Measurements from ENCODE around the gene POLDIP3.

Gene POLDIP3, protein sequence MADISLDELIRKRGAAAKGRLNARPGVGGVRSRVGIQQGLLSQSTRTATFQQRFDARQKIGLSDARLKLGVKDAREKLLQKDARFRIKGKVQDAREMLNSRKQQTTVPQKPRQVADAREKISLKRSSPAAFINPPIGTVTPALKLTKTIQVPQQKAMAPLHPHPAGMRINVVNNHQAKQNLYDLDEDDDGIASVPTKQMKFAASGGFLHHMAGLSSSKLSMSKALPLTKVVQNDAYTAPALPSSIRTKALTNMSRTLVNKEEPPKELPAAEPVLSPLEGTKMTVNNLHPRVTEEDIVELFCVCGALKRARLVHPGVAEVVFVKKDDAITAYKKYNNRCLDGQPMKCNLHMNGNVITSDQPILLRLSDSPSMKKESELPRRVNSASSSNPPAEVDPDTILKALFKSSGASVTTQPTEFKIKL

GRCh38 chr22:42614312-42615091 is at the start of gene POLDIP3:
Gene POLDIP3 (minus strand): TSS chr22:42614883. CDS start chr22:42614857, 26 bp downstream.
- DNase-seq (ENCODE audit: low spot score): peak; percentile 98

GRCh38 chr22:42661985-42662831 is 47.5 kb upstream of the POLDIP3 start:
- peak; percentile 67 for DNase-seq (ENCODE audit: low spot score)

DNA sequence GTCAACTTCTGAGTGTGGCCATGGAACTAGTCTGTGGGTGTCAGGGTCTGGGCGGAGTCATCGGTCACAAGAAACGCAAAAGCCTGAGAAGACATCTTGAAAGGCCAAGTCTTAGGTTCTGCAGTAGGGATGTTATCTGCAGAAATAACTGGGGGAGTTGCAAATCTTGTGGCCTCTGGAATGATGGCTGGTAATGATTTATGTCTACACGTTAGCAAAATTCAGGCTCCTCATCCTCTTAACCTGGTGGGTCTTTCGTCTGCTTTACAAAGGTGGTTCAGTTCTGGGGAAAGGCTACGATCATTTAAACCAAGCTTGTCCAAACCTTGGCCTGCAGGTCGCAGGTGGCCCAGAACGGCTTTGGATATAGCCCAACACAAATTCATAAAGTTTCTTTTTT is 41.9 kb upstream of the POLDIP3 start:
- DNase-seq (ENCODE audit: low spot score): no peak

- no peak for DNase-seq (ENCODE audit: low spot score)
These were observed 41.0 kb upstream of the POLDIP3 start for GRCh38 chr22:42655693-42656092.

DNA sequence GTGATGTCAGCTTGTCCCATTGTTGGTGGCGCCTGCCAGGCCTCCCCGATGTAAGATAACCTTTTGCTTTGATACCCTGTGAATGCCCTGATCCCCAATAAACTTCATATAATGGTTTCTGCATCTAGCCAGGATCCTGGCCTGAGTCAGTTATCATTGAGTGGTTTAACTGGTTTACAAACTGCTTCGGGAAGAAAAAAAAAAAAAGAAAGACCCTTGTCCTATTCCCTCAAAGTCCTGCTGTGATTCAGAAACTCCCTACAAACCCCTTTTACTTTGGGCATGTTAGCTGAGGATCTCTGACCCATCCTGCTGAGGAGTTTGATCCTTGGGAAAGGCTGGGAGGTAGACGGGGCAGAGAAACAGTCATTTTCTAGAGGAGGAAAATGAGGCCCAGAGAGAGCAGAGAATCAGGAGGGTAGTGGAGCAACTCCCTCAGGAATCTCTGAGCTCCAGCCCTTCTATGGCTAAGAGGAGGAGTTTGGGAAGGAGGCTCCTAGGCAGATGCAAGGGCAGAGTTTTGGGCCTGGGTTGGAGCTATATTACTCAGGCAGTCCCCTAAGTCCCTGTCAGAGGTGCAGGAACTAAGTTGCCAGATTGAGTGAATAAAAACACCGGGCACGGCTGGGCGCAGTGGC is 39.9 kb upstream of the POLDIP3 start:
- no peak for DNase-seq (ENCODE audit: low spot score)

DNA sequence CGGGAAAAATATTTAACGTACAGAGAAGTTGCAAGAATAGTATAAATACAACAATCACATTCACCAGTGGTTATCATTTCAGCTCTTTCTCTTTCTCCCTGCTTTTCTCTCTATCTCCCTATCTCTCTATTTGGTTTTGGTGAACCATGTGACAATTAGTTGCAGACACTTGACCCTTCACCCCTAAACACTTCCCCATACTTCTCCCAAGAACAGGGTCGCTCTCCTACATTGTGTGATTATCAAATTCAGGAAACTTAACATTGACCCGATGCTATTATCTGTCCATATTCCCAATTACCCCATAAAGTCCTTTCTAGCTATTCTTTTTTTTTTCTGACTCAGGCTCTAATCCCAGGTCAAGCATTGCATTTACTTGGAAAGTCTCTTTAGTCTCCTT is 39.3 kb upstream of the POLDIP3 start:
- DNase-seq (ENCODE audit: low spot score): no peak

GRCh38 chr22:42651134-42651533 is 36.5 kb upstream of the POLDIP3 start:
- no peak for DNase-seq (ENCODE audit: low spot score)

DNA sequence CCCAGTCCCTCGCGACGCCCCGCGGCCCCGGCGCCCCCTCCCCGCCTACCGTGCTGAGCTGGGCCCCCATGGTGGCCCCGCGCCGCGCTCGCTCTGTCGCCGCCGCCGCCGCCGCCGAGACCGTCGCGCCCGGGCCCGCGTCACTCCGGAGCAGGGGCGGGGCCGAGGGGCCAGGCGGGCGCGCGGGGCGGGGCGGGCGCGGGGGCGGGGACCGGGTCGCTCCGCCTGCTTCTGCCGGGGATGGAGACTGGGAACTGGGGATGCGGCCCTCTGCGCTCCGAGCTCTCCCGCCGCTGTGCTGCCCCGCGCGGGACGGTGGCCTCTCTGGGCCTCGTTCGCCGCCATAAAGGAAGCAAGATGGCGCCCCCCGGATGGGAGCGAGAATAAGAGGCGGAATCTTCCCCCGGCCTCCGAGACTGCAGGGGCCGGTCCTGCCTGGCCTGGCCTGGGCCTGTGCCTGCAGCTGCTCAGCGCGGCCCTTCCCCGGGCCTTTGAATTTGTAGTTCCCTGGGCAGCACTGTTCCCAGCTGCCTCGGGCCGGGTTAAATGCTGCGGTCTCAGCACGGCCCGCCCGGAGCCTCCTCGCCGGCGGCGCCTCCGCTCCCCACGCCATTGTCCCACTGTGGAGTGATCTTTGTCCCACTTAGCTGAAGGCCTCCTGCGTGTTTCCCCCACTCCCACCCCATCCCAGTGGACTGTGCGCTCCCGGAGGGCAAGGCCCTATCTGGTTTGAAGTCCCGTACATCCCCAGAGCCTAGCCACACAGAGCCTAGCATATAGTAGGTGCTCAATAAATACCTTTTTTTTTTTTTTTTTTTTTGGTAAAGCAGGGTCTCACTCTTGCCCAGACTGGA is 34.8 kb upstream of the POLDIP3 start, which contains the start of gene CYB5R3:
CYB5R3 (minus strand) TSS at position 147 of the 854 bp plus-strand sequence; CDS start at position 70, 77 bp downstream.
- peak; percentile 84 for DNase-seq (ENCODE audit: low spot score)

DNA sequence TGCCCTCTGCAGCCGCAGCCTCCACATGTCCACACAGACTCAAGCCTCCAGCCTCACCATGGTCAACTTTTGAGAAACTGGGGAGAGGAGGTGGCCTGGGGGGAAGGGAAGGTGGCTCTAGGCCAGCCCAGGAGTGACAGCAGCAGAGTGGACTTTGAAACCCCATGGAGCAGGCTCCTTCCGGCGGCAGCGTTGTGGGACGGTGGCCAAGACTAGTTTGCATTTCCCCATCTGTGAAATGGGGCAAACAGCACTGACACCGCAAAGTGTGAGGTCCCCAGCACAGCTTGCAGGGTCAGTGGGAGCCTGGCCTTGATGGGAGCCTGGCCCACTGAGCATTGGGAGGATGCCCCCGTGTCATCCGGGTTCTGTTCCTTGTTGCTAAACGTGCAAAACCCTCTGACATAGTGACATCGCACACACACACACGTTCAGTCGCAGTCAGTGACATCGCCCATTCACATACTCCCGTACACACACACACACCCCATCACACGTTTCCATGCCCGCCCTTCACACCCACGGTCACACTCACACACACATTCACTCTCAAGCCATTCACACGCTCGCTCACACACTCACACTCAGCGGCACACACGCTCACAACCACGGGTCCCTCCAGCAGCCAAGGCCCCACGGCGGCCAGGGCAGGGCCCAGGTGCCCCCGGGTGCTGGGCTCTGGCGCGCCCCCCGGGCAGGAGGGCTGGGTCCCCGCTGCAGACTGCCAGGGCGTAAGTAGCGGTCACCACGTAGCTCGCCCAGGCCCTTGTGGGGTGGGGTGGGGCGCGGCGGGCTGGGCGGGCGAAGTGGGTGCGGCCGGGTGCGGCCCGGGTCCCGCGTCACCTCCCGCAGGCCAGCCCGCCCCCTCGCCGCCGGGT is 33.9 kb upstream of the POLDIP3 start:
- peak; percentile 48 for DNase-seq (ENCODE audit: low spot score)

GRCh38 chr22:42648017-42648367 is 33.3 kb upstream of the POLDIP3 start:
- DNase-seq (ENCODE audit: low spot score): no peak

GRCh38 chr22:42646569-42647525 is 32.2 kb upstream of the POLDIP3 start:
- DNase-seq (ENCODE audit: low spot score): no peak

DNA sequence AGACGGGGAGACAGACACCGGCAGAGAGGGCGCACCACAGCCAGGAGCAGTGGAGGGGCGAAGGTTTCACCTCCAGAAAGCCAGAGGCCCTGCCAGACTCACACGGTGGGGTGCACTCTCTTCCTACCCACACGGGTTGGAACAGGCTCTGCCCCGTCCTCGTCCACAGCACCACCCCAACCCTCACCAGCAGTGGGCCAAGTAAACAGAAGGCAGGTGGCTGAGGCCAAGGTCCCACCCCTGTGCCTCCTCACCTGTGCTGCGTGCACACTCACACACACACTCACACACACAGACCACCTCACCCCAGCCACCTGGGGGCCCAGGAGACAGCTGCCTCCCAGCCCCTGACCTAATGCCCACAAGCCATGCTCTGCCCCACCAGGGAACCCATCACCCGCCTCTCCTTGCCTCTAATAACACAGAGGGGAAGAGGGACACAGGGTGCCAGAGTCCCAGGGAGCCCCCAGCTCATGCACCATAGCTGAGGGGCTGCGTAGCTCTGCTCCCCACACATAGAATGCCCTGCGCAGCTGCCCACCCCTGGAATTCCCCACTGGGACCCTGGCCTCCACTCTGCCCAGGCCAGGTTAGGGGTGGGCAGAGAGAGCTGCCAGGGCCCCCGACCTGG is 31.4 kb upstream of the POLDIP3 start:
- no peak for DNase-seq (ENCODE audit: low spot score)

GRCh38 chr22:42645341-42645937 is 30.8 kb upstream of the POLDIP3 start:
- DNase-seq (ENCODE audit: low spot score): no peak

DNA sequence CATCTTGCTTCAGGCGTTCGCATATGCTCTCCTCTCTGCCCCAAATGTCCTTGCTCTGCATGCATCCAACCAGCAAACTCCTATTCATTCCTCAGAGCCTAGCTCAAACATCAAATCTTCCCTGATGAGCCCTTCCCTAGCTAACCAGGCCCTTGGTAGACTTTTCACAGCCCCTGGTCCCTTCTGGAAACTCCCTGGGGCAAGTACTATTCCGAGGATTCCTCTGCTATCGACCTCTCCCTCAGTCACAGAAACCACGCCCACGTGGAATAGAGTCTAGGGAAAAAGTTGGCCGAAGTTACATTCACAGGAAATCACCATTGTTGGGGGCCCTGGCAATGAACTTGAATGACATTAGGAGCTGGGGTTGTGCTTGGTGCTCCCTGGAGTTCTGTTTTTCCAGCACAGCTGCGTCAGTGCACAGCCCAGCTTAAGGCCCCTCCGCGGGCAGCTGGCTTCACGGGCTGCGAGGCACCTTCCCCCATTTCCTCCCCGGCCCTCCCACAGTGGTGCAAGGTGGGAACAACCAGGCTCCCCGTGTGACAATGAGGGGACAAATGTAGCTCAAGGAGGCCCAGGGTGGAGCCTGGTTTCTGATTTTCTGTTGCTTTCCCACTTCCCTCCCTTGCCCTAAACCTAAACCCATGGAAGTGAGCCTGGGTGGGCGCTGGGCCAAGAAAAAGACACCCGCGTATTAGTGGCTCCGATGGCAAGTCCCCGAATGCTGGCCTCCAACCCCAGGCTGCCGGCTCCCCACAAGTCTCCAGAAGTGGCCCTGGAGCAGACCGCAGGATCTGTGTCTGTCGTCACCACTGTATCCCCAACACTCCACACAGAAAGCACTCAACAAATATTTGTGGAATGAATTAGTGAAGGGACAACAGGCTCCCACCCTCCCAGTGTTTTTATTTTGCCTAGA is 30.0 kb upstream of the POLDIP3 start:
- no peak for DNase-seq (ENCODE audit: low spot score)

- DNase-seq (ENCODE audit: low spot score): no peak
These were observed 29.1 kb upstream of the POLDIP3 start for GRCh38 chr22:42643634-42644421.
